B cell (primary cell): ENCODE measurements around the gene MICAL3. TPM values are rescaled to one million over a fixed set of nuclear protein-coding genes. Genes with fewer than 3 reads are reported as not detected.

ENCODE experiments used
- ATAC-seq: fragments of 200-7000 bp; cut with Tn5 transposase; one replicate; pipeline ENCODE4 v1.10.0; 2021; ENCODE audit warnings: low read depth, mild to moderate bottlenecking, moderate number of reproducible peaks, moderate library complexity
- CTCF ChIA-PET: fragments of 350-600 bp; sonication (Branson Sonifier 250); formaldehyde crosslinking; loops from one replicate; lab custom pipeline; 2021; ENCODE audit warnings: antibody characterized with exemption, inconsistent platforms; lab: Charles Lee
- POLR2A ChIA-PET: fragments of 350-600 bp; sonication (Branson Sonifier 250); formaldehyde crosslinking; loops from one replicate; lab custom pipeline; 2021; ENCODE audit warnings: antibody characterized with exemption; lab: Charles Lee
- DNase-seq: peaks from one replicate; pipeline ENCODE4 v3.0.0; 2013
- H2AFZ ChIP-seq: 2 replicates; pipeline ENCODE4 v1.6.1; 2012; ENCODE audit warnings: mild to moderate bottlenecking, low read depth, low read length; ENCODE audit not compliant: insufficient read depth, poor library complexity, severe bottlenecking
- H3K27ac ChIP-seq, 2 donors: 1 replicate in 1 of 2; 2 replicates in 1 of 2; pipeline ENCODE4 v1.5.1; 2012 to 2013; ENCODE audit warnings: low read length in 2 of 2, mild to moderate bottlenecking in 2 of 2, moderate library complexity in 1 of 2
- H3K27me3 ChIP-seq, 4 experiments: fragments of 200-600 bp in 1 of 4; sonication (generic) in 1 of 4; replicated peaks in 1 of 4; 1 replicate in 2 of 4; 2 replicates in 2 of 4; pipeline versions ENCODE4 v1.6.1 to v1.7.0; 2013 to 2016; ENCODE audit warnings: low read length in 3 of 4, mild to moderate bottlenecking in 2 of 4, mixed read lengths in 1 of 4, moderate library complexity in 1 of 4; ENCODE audit not compliant: insufficient read depth in 4 of 4, control insufficient read depth in 3 of 4; ENCODE audit errors: control extremely low read depth in 1 of 4
- H3K36me3 ChIP-seq, 2 experiments: replicated peaks in 1 of 2; 1 replicate in 1 of 2; 2 replicates in 1 of 2; pipeline versions ENCODE4 v1.6.1 to v1.7.1; 2013; ENCODE audit warnings: low read length in 1 of 2; ENCODE audit not compliant: insufficient read depth in 2 of 2, control insufficient read depth in 1 of 2; ENCODE audit errors: control extremely low read depth in 1 of 2, extremely low read depth in 1 of 2
- H3K4me1 ChIP-seq, 2 donors: fragments of 200-600 bp in 1 of 2; sonication (generic) in 1 of 2; 1 replicate in 1 of 2; 2 replicates in 1 of 2; pipeline versions ENCODE4 v1.5.1 to v1.6.1; 2013 to 2017; ENCODE audit warnings: low read length in 2 of 2; ENCODE audit not compliant: control insufficient read depth in 2 of 2, insufficient read depth in 2 of 2
- H3K4me2 ChIP-seq: replicated peaks from 2 replicates; pipeline ENCODE3; 2012; ENCODE audit warnings: mild to moderate bottlenecking, low read depth, low read length; ENCODE audit not compliant: poor library complexity, severe bottlenecking
- H3K4me3 ChIP-seq, 5 experiments: fragments of 200-600 bp in 1 of 5; sonication (generic) in 1 of 5; 1 replicate in 3 of 5; 2 replicates in 2 of 5; pipeline versions ENCODE4 v1.5.1 to v1.7.0; 2011 to 2016; ENCODE audit warnings: low read length in 4 of 5, mild to moderate bottlenecking in 4 of 5, low read depth in 2 of 5, control low read depth in 1 of 5, moderate library complexity in 1 of 5; ENCODE audit not compliant: insufficient read depth in 1 of 5; ENCODE audit errors: control extremely low read depth in 1 of 5, extremely low read depth in 1 of 5
- H3K79me2 ChIP-seq: fragments of 200-600 bp; sonication (generic); one replicate; pipeline ENCODE4 v1.6.0; 2016; ENCODE audit warnings: low read length; ENCODE audit not compliant: control insufficient read depth, insufficient read depth
- H3K9ac ChIP-seq: fragments of 200-600 bp; sonication (generic); 2 replicates; pipeline ENCODE4 v1.6.1; 2017; ENCODE audit warnings: mild to moderate bottlenecking, low read length, moderate library complexity
- H3K9me3 ChIP-seq, 3 donors: one replicate each; pipeline versions ENCODE4 v1.6.1 to v1.7.1; 2013; ENCODE audit warnings: low read length in 2 of 3; ENCODE audit not compliant: control insufficient read depth in 2 of 3, insufficient read depth in 1 of 3; ENCODE audit errors: control extremely low read depth in 1 of 3
- H4K20me1 ChIP-seq: 2 replicates; pipeline ENCODE4 v1.6.0; 2012; ENCODE audit warnings: mild to moderate bottlenecking, low read length; ENCODE audit not compliant: insufficient read depth, control insufficient read depth, poor library complexity, severe bottlenecking
- H3K27ac Mint-ChIP-seq: one replicate; pipeline ENCODE4 v1.8.0; 2021; ENCODE audit warnings: mixed read lengths
- H3K27me3 Mint-ChIP-seq: one replicate; pipeline ENCODE4 v1.8.0; 2021; ENCODE audit warnings: mixed read lengths
- H3K4me1 Mint-ChIP-seq: one replicate; pipeline ENCODE4 v1.8.0; 2021; ENCODE audit warnings: mixed read lengths
- H3K4me3 Mint-ChIP-seq: one replicate; pipeline ENCODE4 v1.8.0; 2021; ENCODE audit warnings: mixed read lengths
- H3K9me3 Mint-ChIP-seq: one replicate; pipeline ENCODE4 v1.8.0; 2022; ENCODE audit warnings: mixed read lengths; ENCODE audit not compliant: insufficient read depth
- EZH2 ChIP-seq: IDR thresholded peaks from 2 replicates; pipeline ENCODE4 v1.6.1; 2012; ENCODE audit warnings: borderline replicate concordance, low read depth, mild to moderate bottlenecking, moderate library complexity, low read length; ENCODE audit not compliant: insufficient read depth, poor library complexity, severe bottlenecking
- WGBS: methylation state at CpG from one replicate; pipeline ENCODE4 v1.1.5; 2013; ENCODE audit warnings: missing lambda C conversion rate; ENCODE audit not compliant: insufficient coverage; 5-methylcytosine and 5-hydroxymethylcytosine counted together
- intact Hi-C: fragments of 100-400 bp; cut with micrococcal nuclease; formaldehyde crosslinking; loops from one replicate; pipeline ENCODE4 v1.10.0; 2022
- polyA plus RNA-seq: library from polyadenylated mRNA; depleted of rRNA; stranded (reverse); fragments of >200 nt; gene quantifications from 2 replicates; pipeline ENCODE4 v1.2.3, GENCODE V29; 2012
- total RNA-seq, 2 donors: library from RNA; stranded (reverse); fragments of 120-200 nt in 1 of 2; gene quantifications; 1 replicate in 1 of 2; 2 replicates in 1 of 2; pipeline versions ENCODE4 v1.2.3 to v1.2.4, GENCODE V29; 2013 to 2022
- TF ChIP-seq, protein P1 (sequence below): fragments of 200-600 bp; IDR thresholded peaks from one replicate; pipeline ENCODE4 v1.8.0; 2022; ENCODE audit warnings: antibody characterized with exemption, mild to moderate bottlenecking

Gene MICAL3
- total and polyA plus RNA-seq, 2 donors (not counting 1 experiment from before 2014, with no cell fraction given), result 50.5 to 253 TPM

GRCh38 chr22:17891481-17892167 is 132.7 kb downstream of the MICAL3 start:
- POLR2A ChIA-PET, result interaction anchor here (1.3 kb wide), 1 partner anchor 12 kb away, joined by 3 read pairs; no protein-coding TSS in a partner anchor
- Mint-ChIP-seq H3K4me3 (no peak overlapping the region), H3K4me1 (peaks cover 1% of the 10 kb centered on the region), H3K27ac (no peak overlapping the region), H3K9me3 (no peaks in the 10 kb centered on the region), H3K27me3 (no peaks in the 10 kb centered on the region)
- H4K20me1 ChIP-seq, result peaks cover 30% of the 10 kb centered on the region
- no peak overlapping the region for H3K27ac ChIP-seq
- peaks cover 0 to 93% of the 10 kb centered on the region in 2 experiments for H3K36me3 ChIP-seq
- no peaks in the 10 kb centered on the region for H3K9me3 ChIP-seq
- peaks cover 55% of the 10 kb centered on the region for H3K79me2 ChIP-seq
- WGBS, result 81% methylated on average over 5 of the region's 12 CpGs
- no peak overlapping the region for H3K9ac ChIP-seq
- TF ChIP-seq, protein P1, sequence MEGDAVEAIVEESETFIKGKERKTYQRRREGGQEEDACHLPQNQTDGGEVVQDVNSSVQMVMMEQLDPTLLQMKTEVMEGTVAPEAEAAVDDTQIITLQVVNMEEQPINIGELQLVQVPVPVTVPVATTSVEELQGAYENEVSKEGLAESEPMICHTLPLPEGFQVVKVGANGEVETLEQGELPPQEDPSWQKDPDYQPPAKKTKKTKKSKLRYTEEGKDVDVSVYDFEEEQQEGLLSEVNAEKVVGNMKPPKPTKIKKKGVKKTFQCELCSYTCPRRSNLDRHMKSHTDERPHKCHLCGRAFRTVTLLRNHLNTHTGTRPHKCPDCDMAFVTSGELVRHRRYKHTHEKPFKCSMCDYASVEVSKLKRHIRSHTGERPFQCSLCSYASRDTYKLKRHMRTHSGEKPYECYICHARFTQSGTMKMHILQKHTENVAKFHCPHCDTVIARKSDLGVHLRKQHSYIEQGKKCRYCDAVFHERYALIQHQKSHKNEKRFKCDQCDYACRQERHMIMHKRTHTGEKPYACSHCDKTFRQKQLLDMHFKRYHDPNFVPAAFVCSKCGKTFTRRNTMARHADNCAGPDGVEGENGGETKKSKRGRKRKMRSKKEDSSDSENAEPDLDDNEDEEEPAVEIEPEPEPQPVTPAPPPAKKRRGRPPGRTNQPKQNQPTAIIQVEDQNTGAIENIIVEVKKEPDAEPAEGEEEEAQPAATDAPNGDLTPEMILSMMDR, result no peak
- no peak for TF ChIP-seq EZH2
- H3K27me3 ChIP-seq, result no peaks in the 10 kb centered on the region
- H3K4me3 ChIP-seq, result no peak overlapping the region
- no peak for DNase-seq
- no peaks in the 10 kb centered on the region for H3K4me1 ChIP-seq
- H2AFZ ChIP-seq, result no peak overlapping the region
- no peak overlapping the region for H3K4me2 ChIP-seq
- ATAC-seq, result no peak
- CTCF ChIA-PET, result interaction anchor here (0.8 to 4.1 kb wide), 5 partner anchors 74 to 186 kb away, joined by 3 to 21 read pairs (median 3); partner anchors contain the start of gene PEX26
- intact Hi-C loops, result no loop called here

- Histone ChIP-seq H3K9ac (no peak overlapping the region), H3K4me1 (no peaks in the 10 kb centered on the region), H2AFZ (no peak overlapping the region), H3K4me2 (no peak overlapping the region), H3K9me3 (no peaks in the 10 kb centered on the region), H3K27ac (no peak overlapping the region), H3K27me3 (no peaks in the 10 kb centered on the region), H4K20me1 (peaks cover 30% of the 10 kb centered on the region), H3K4me3 (no peak overlapping the region), H3K79me2 (peaks cover 53% of the 10 kb centered on the region), H3K36me3 (peaks cover 0 to 90% of the 10 kb centered on the region in 2 experiments)
- no peak for DNase-seq
- TF ChIP-seq, protein P1, result no peak
- no peak for TF ChIP-seq EZH2
- H3K4me1 Mint-ChIP-seq, result peaks cover 1% of the 10 kb centered on the region
- no peak overlapping the region for H3K4me3 Mint-ChIP-seq
- no peaks in the 10 kb centered on the region for H3K27me3 Mint-ChIP-seq
- CTCF ChIA-PET, result interaction anchor here (1.1 to 4.1 kb wide), 3 partner anchors 149 to 187 kb away, joined by 3 to 21 read pairs (median 5); partner anchors contain the start of gene PEX26
- no peak for ATAC-seq
- WGBS, result 100% methylated on average over 2 of the region's 3 CpGs
- H3K27ac Mint-ChIP-seq, result no peak overlapping the region
- intact Hi-C loops, result no loop called here
- H3K9me3 Mint-ChIP-seq, result no peaks in the 10 kb centered on the region
- POLR2A ChIA-PET, result interaction anchor here (1.3 kb wide), 1 partner anchor 13 kb away, joined by 3 read pairs; no protein-coding TSS in a partner anchor
Observed at GRCh38 chr22:17890892-17891291, 133.5 kb downstream of the MICAL3 start.
